A673 (cell line): ENCODE measurements around the gene NDUFB10. TPM values are rescaled to one million over a fixed set of nuclear protein-coding genes. Genes with fewer than 3 reads are reported as not detected.

Experiments
- BruUV-seq: library from RNA; stranded (reverse); fragments of 400-500 nt; replicated peaks from 2 replicates; lab custom pipeline; 2021; lab: Mats Ljungman, UMichigan
- CTCF ChIA-PET: fragments of 300-600 bp; sonication (Branson Sonifier 250); formaldehyde crosslinking; loops from one replicate; lab custom pipeline; 2022; ENCODE audit warnings: antibody characterized with exemption; lab: Charles Lee
- POLR2A ChIA-PET: fragments of 300-600 bp; sonication (Branson Sonifier 250); formaldehyde crosslinking; loops from one replicate; lab custom pipeline; 2022; ENCODE audit warnings: antibody characterized with exemption; ENCODE audit not compliant: low non-redundant PET; lab: Charles Lee
- DNase-seq: peaks from one replicate; pipeline ENCODE4 v3.0.0-alpha.2; 2015; ENCODE audit warnings: low spot score
- H3K27ac ChIP-seq: fragments of 200-600 bp; sonication (generic); 2 replicates; pipeline ENCODE4 v1.5.1; 2016; ENCODE audit warnings: mixed run types, low read depth, mild to moderate bottlenecking, mixed read lengths, antibody characterized with exemption, low read length; ENCODE audit not compliant: poor library complexity, severe bottlenecking
- H3K27me3 ChIP-seq: fragments of 200-600 bp; sonication (generic); replicated peaks from 2 replicates; pipeline ENCODE4 v1.6.1; 2017; ENCODE audit warnings: mixed run types, low read depth, mild to moderate bottlenecking, mixed read lengths, antibody characterized with exemption, low read length; ENCODE audit not compliant: insufficient read depth, poor library complexity
- H3K36me3 ChIP-seq: fragments of 200-600 bp; sonication (generic); 2 replicates; pipeline ENCODE4 v1.6.1; 2016; ENCODE audit warnings: mixed run types, mild to moderate bottlenecking, mixed read lengths, antibody characterized with exemption, low read length; ENCODE audit not compliant: insufficient read depth, poor library complexity, severe bottlenecking
- H3K4me1 ChIP-seq: fragments of 200-600 bp; sonication (generic); 2 replicates; pipeline ENCODE4 v1.6.1; 2017; ENCODE audit warnings: mixed run types, mild to moderate bottlenecking, mixed read lengths, antibody characterized with exemption, low read length; ENCODE audit not compliant: insufficient read depth, poor library complexity, severe bottlenecking
- H3K4me3 ChIP-seq: fragments of 200-600 bp; sonication (generic); 2 replicates; pipeline ENCODE4 v1.5.1; 2016; ENCODE audit warnings: low read depth, mixed run types, mild to moderate bottlenecking, mixed read lengths, low read length; ENCODE audit not compliant: poor library complexity, severe bottlenecking
- H3K9me3 ChIP-seq: fragments of 200-600 bp; sonication (generic); 2 replicates; pipeline ENCODE4 v1.6.1; 2016; ENCODE audit warnings: mixed run types, low read depth, mild to moderate bottlenecking, mixed read lengths, antibody characterized with exemption, low read length; ENCODE audit not compliant: poor library complexity, severe bottlenecking
- CTCF ChIP-seq: fragments of 300-800, 200-600 bp; sonication (generic); conservative IDR thresholded peaks from 2 replicates; pipeline ENCODE4 v1.5.1; 2017; ENCODE audit warnings: low read depth, mild to moderate bottlenecking, antibody characterized with exemption, low read length, moderate library complexity, mixed read lengths
- EZH2 ChIP-seq: fragments of 200-600 bp; sonication (generic); IDR thresholded peaks from 2 replicates; pipeline ENCODE4 v1.6.1; 2017; ENCODE audit warnings: borderline replicate concordance, low read depth, mild to moderate bottlenecking, mixed read lengths, antibody characterized with exemption, low read length; ENCODE audit not compliant: poor library complexity, severe bottlenecking
- intact Hi-C: fragments of 100-400 bp; cut with micrococcal nuclease; formaldehyde crosslinking; loops from one replicate; pipeline ENCODE4 v1.10.0; 2022; ENCODE audit not compliant: unreplicated experiment
- total RNA-seq: library from RNA; stranded (reverse); gene quantifications from 2 replicates; pipeline ENCODE4 v1.2.3, GENCODE V29; 2021

NDUFB10 gene
- total RNA-seq, 1 experiment from 2014 or later, result 178 TPM

DNA sequence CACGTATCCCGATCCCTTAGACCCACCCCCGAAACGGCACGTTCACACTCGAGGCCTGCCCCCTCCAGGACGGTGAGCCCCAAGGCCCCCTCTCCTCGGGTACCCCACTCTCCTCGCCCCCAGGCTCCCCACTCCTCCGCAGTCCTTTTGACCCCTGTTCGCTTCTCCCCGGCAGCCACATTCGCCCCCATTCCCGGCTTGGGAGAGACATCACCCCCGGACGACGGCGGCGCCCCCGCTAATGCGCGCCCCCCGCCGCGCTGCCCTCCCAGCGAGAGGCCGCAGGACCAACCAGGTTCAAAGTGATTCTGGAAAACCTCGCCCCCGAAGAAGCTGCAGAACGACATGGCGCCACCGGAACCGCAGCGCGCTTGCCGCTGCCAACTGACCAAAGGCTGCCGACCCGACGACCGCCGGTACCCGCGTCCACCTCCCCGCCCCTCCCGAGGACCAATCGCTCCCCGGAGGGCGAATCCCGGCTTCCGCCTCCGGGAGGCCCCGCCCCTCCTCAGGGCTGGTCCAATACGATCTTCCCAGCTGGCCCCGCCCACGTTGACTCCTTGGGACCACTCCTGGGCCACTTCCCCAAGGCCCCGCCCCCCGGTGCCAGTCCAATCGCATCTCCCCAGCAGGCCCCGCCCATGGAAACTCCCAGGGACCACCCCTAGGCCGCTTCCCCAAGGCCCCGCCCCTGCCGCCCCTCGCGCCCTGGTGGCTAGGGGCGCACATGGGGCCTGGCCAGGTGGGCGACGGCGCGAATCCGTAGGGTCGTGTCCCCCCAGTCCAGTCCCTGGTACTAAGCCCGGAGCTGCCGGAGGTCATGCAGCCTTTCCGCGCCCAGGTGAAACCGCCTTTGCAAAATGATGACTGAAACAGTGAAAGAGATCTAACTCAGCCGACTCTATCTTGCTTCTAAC is 16.3 kb upstream of the NDUFB10 start, which contains the start of gene MSRB1:
MSRB1 (minus strand) TSS at position 390 of the 917 bp plus-strand sequence; CDS start at position 347, 43 bp downstream.
- 0 out of 2 replicates have a peak, but pooled peaks have one; percentile 13 for TF ChIP-seq CTCF
- TF ChIP-seq EZH2, result no peak
- Histone ChIP-seq H3K27ac (peak within 1 kb of the TSS; percentile 73), H3K36me3 (no peaks in the 10 kb centered on the region), H3K9me3 (no peaks in the 10 kb centered on the region), H3K27me3 (no peaks in the 10 kb centered on the region), H3K4me3 (peak within 1 kb of the TSS; percentile 73), H3K4me1 (peaks cover 18% of the 10 kb centered on the region)
- ChIA-PET POLR2A (no interaction called here), CTCF (no interaction called here)
- intact Hi-C loops, result no loop called here
- BruUV-seq, result no TSS peak
- DNase-seq, result peak; percentile 100

DNA sequence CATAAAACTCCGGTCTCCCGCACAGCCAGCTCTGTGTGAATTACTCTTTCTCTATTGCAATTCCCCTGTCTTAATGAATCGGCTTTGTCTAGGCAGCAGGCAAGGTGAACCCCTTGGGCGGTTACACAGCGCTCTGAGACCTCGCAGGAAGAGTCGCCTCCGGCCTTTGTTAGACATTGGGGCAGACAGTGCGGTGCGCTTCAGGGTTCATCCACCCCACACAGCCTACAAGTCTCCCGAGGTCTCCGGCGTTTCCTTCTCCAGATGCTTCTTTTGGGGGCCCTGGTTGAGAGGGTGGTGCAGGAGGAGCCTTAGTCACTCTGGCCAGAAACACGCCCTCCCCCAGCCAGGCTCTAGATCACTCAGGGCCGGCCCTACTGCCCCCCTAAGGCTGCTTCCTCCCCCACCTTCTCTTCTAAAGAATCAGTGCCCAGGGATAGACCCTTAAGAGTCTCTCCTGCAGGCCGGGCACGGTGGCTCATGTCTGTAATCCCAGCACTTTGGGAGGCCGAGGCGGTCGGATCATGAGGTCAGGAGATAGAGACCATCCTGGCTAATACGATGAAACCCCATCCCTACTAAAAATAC is 14.6 kb upstream of the NDUFB10 start:
- intact Hi-C loops, result no loop called here
- DNase-seq, result no peak
- no peak overlapping the region for H3K27ac ChIP-seq
- TF ChIP-seq CTCF, result no peak
- no peak for TF ChIP-seq EZH2
- POLR2A ChIA-PET, result no interaction called here
- BruUV-seq, result no TSS peak
- peaks cover 18% of the 10 kb centered on the region for H3K4me1 ChIP-seq
- no peaks in the 10 kb centered on the region for H3K36me3 ChIP-seq
- H3K9me3 ChIP-seq, result no peaks in the 10 kb centered on the region
- H3K4me3 ChIP-seq, result no peak overlapping the region
- H3K27me3 ChIP-seq, result no peaks in the 10 kb centered on the region
- CTCF ChIA-PET, result no interaction called here

- intact Hi-C loops, result no loop called here
- Histone ChIP-seq H3K4me1 (peaks cover 18% of the 10 kb centered on the region), H3K36me3 (no peaks in the 10 kb centered on the region), H3K27ac (no peak overlapping the region), H3K9me3 (no peaks in the 10 kb centered on the region), H3K4me3 (no peak overlapping the region), H3K27me3 (no peaks in the 10 kb centered on the region)
- DNase-seq, result no peak
- POLR2A ChIA-PET, result interaction anchor here (0.6 kb wide), 1 partner anchor 211 kb away, joined by 4 read pairs; no protein-coding TSS in a partner anchor
- CTCF ChIA-PET, result interaction anchor here (0.5 kb wide), 1 partner anchor 240 kb away, joined by 5 read pairs; the partner anchor contains the start of gene MAPK8IP3
- no TSS peak for BruUV-seq
- TF ChIP-seq CTCF, result no peak
- TF ChIP-seq EZH2, result no peak
These were observed 13.6 kb upstream of the NDUFB10 start for GRCh38 chr16:1945559-1946391.
